WTC11 (cell line): ENCODE results near the gene SREBF2. TPM values are rescaled to one million over a fixed set of nuclear protein-coding genes. Genes with fewer than 3 reads are reported as not detected.

ENCODE experiments used
- ATAC-seq: fragments of 200-7000 bp; cut with Tn5 transposase; 2 replicates; pipeline ENCODE4 v1.10.0; 2021; ENCODE audit warnings: mild to moderate bottlenecking, moderate library complexity
- CTCF ChIA-PET: fragments of 300-600 bp; sonication (Branson Sonifier 250); formaldehyde crosslinking; loops from one replicate; lab custom pipeline; 2021; ENCODE audit warnings: antibody characterized with exemption; lab: Charles Lee
- POLR2A ChIA-PET: fragments of 350-600 bp; sonication (Branson Sonifier 250); formaldehyde crosslinking; loops from one replicate; lab custom pipeline; 2021; ENCODE audit warnings: antibody characterized with exemption; lab: Charles Lee
- DNase-seq: peaks from one replicate; pipeline ENCODE4 v3.0.0; 2021; ENCODE audit warnings: low spot score
- H3K27ac Mint-ChIP-seq: 2 replicates; pipeline ENCODE4 v1.8.0; 2021; ENCODE audit warnings: mixed read lengths
- H3K27me3 Mint-ChIP-seq: 2 replicates; pipeline ENCODE4 v1.8.0; 2021; ENCODE audit warnings: low read depth, mild to moderate bottlenecking, moderate library complexity, mixed read lengths
- H3K36me3 Mint-ChIP-seq: 2 replicates; pipeline ENCODE4 v1.8.0; 2021; ENCODE audit warnings: mixed read lengths
- H3K4me1 Mint-ChIP-seq: 2 replicates; pipeline ENCODE4 v1.8.0; 2022; ENCODE audit warnings: mixed read lengths
- H3K4me3 Mint-ChIP-seq: 2 replicates; pipeline ENCODE4 v1.8.0; 2021; ENCODE audit warnings: mild to moderate bottlenecking, moderate library complexity, mixed read lengths
- H3K9me3 Mint-ChIP-seq: 2 replicates; pipeline ENCODE4 v1.8.0; 2021; ENCODE audit warnings: mixed read lengths
- CREB1 ChIP-seq: sonication (generic); formaldehyde crosslinking; IDR thresholded peaks from 2 replicates; pipeline ENCODE4 v1.8.0; 2023; ENCODE audit warnings: mild to moderate bottlenecking, missing genetic modification reagents
- CREM ChIP-seq: sonication (generic); formaldehyde crosslinking; IDR thresholded peaks from 2 replicates; pipeline ENCODE4 v1.8.1; 2022; ENCODE audit warnings: mild to moderate bottlenecking, missing genetic modification reagents, moderate library complexity
- FOXK1 ChIP-seq: sonication (generic); formaldehyde crosslinking; IDR thresholded peaks from 2 replicates; pipeline ENCODE4 v1.8.0; 2022; ENCODE audit warnings: mild to moderate bottlenecking, moderate library complexity, missing genetic modification reagents
- GRHL2 ChIP-seq: fragments of 250-450 bp; sonication (Bioruptor Pico); IDR thresholded peaks from 2 replicates; pipeline ENCODE4 v1.8.0; 2022; ENCODE audit warnings: mild to moderate bottlenecking, moderate library complexity; ENCODE audit not compliant: insufficient replicate concordance, severe bottlenecking
- HMGA2 ChIP-seq: fragments of 250-450 bp; sonication (Bioruptor Pico); IDR thresholded peaks from 2 replicates; pipeline ENCODE4 v1.4.0; 2021; ENCODE audit warnings: mild to moderate bottlenecking, moderate library complexity
- JAZF1 ChIP-seq: fragments of 250-450 bp; sonication (Bioruptor Pico); IDR thresholded peaks from 2 replicates; pipeline ENCODE4 v1.9.0; 2021; ENCODE audit warnings: moderate library complexity, mild to moderate bottlenecking, inconsistent platforms
- MXD4 ChIP-seq: fragments of 250-450 bp; sonication (Bioruptor Pico); IDR thresholded peaks from 2 replicates; pipeline ENCODE4 v1.8.0; 2021; ENCODE audit warnings: mild to moderate bottlenecking, moderate library complexity, borderline replicate concordance
- NR3C1 ChIP-seq: sonication (generic); formaldehyde crosslinking; conservative IDR thresholded peaks from 2 replicates; pipeline ENCODE4 v1.8.1; 2023; ENCODE audit warnings: low read depth, mild to moderate bottlenecking, missing genetic modification reagents
- SMAD3 ChIP-seq: sonication (generic); formaldehyde crosslinking; IDR thresholded peaks from 2 replicates; pipeline ENCODE4 v1.8.0; 2022; ENCODE audit warnings: missing genetic modification reagents, mild to moderate bottlenecking, borderline replicate concordance
- TEAD4 ChIP-seq: sonication (generic); formaldehyde crosslinking; IDR thresholded peaks from 2 replicates; pipeline ENCODE4 v1.8.0; 2022; ENCODE audit warnings: mild to moderate bottlenecking, missing genetic modification reagents
- ZNF121 ChIP-seq: sonication (generic); formaldehyde crosslinking; IDR thresholded peaks from 2 replicates; pipeline ENCODE4 v1.8.0; 2023; ENCODE audit warnings: missing genetic modification reagents
- ZNF232 ChIP-seq: sonication (generic); formaldehyde crosslinking; IDR thresholded peaks from 2 replicates; pipeline ENCODE4 v1.8.0; 2022; ENCODE audit warnings: mild to moderate bottlenecking, missing genetic modification reagents
- ZNF396 ChIP-seq: fragments of 250-450 bp; sonication (Bioruptor Pico); IDR thresholded peaks from 2 replicates; pipeline ENCODE4 v1.8.0; 2021; ENCODE audit warnings: mild to moderate bottlenecking, moderate library complexity, borderline replicate concordance
- total RNA-seq: library from RNA; stranded (reverse); gene quantifications from 3 replicates; pipeline ENCODE4 v1.2.3, GENCODE V29; 2021
- TF ChIP-seq, protein P1 (sequence below): fragments of 250-450 bp; sonication (Bioruptor Pico); conservative IDR thresholded peaks from 2 replicates; pipeline ENCODE4 v1.9.0; 2021; ENCODE audit warnings: mild to moderate bottlenecking
- TF ChIP-seq, protein P2 (sequence below): sonication (generic); formaldehyde crosslinking; IDR thresholded peaks from 2 replicates; pipeline ENCODE4 v1.8.1; 2022; ENCODE audit warnings: low read depth, mild to moderate bottlenecking, moderate library complexity, missing genetic modification reagents, borderline replicate concordance
- TF ChIP-seq, protein P3 (sequence below): fragments of 250-450 bp; sonication (Bioruptor Pico); IDR thresholded peaks from 2 replicates; pipeline ENCODE4 v1.9.0; 2021; ENCODE audit warnings: mild to moderate bottlenecking, borderline replicate concordance

SREBF2 gene
- total RNA-seq, 1 experiment from 2014 or later = 151 TPM

DNA sequence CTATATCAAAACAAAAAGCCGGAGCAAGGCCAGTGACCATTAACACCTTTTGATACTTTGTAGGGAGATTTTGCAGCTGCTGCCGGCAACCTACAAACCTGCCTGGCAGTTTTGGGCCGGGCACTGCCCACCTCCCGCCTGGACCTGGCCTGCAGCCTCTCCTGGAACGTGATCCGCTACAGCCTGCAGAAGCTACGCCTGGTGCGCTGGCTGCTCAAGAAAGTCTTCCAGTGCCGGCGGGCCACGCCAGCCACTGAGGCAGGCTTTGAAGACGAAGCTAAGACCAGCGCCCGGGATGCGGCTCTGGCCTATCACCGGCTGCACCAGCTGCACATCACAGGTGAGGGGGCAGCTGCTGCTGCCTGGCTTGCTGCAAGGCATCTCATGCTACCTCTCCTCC is 47.7 kb downstream of the SREBF2 start:
- H3K27ac Mint-ChIP-seq = no peak overlapping the region
- DNase-seq = no peak
- TF ChIP-seq JAZF1 (CRISPR knock-in tag) (no peak), CREM (CRISPR knock-in tag) (no peak), GRHL2 (no peak)
- TF ChIP-seq, protein P1, sequence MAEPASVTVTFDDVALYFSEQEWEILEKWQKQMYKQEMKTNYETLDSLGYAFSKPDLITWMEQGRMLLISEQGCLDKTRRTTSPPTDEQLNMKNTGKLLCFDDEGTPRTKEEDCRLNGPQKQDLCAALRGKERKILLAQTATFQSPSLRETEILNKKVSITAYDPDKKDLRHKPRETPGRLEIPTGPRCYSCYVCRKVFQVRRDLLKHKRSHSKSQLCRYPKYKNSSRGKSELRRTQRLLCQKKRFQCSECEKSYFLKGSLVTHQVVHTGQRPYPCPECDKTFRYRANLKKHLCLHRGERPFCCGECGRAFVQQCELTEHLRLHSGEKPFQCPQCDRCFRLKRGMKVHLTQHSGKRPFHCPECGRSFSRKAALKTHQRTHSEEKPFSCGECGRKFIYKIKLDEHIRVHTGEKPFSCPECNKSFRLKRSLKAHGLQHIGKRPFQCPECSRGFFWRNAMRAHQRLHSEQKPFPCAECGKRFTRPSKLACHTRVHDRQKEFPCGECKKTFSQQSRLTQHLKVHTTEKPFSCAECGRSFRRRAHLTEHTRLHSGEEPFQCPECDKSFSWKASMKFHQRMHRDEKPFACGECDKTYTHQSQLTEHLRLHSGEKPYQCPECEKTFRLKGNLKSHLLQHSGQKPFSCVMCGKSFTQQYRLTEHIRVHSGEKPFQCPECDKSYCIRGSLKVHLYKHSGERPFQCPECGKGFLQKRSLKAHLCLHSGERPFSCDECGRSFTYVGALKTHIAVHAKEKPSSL (CRISPR knock-in tag) = no peak
- TF ChIP-seq, all 79 proteins: peak for 0
- no peak for ATAC-seq
- ChIA-PET CTCF (interaction anchor here (1.2 kb wide), 2 partner anchors 45 to 183 kb away, joined by 3 to 7 read pairs; no protein-coding TSS in a partner anchor), POLR2A (interaction anchor here (0.6 kb wide), 1 partner anchor 213 kb away, joined by 4 read pairs; no protein-coding TSS in a partner anchor)
- Mint-ChIP-seq H3K4me3 (no peak overlapping the region), H3K4me1 (no peaks in the 10 kb centered on the region), H3K36me3 (peaks cover 80% of the 10 kb centered on the region), H3K27me3 (no peaks in the 10 kb centered on the region), H3K9me3 (no peaks in the 10 kb centered on the region)

DNA sequence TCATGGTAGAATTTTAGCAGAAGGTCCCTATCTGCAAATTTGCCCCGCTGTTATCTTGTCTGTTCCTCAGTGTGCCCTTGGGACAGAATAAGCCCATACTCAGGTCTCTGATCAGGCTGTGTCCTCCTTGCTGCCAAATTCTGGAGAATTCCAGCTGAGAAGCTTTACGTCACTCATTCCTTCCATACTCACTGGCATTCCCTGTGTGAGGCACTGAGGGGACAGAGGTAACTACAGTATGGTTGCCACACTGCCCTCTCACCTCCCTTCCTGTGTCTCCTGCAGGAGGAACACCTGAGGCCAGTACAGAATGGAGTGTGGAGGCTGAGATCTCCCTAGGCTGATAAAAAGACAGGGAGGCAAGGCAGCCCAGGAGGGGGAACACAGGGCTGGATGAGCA is 50.5 kb downstream of the SREBF2 start:
- no peak for ATAC-seq
- no peak for TF ChIP-seq CREB1 (CRISPR knock-in tag)
- TF ChIP-seq ZNF232 (CRISPR knock-in tag) = no peak
- no peak for TF ChIP-seq ZNF121
- TF ChIP-seq JAZF1 (CRISPR knock-in tag) = no peak
- TF ChIP-seq TEAD4 (CRISPR knock-in tag) = no peak
- no peak for TF ChIP-seq CREM (CRISPR knock-in tag)
- TF ChIP-seq FOXK1 (CRISPR knock-in tag) = no peak
- TF ChIP-seq, protein P2, sequence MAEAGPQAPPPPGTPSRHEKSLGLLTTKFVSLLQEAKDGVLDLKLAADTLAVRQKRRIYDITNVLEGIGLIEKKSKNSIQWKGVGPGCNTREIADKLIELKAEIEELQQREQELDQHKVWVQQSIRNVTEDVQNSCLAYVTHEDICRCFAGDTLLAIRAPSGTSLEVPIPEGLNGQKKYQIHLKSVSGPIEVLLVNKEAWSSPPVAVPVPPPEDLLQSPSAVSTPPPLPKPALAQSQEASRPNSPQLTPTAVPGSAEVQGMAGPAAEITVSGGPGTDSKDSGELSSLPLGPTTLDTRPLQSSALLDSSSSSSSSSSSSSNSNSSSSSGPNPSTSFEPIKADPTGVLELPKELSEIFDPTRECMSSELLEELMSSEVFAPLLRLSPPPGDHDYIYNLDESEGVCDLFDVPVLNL (CRISPR knock-in tag) = no peak
- TF ChIP-seq ZNF396 (CRISPR knock-in tag) = no peak
- no peak for TF ChIP-seq MXD4 (CRISPR knock-in tag)
- TF ChIP-seq HMGA2 (CRISPR knock-in tag) = no peak
- TF ChIP-seq SMAD3 (CRISPR knock-in tag) = no peak
- no peak for TF ChIP-seq NR3C1 (CRISPR knock-in tag)
- TF ChIP-seq, protein P3, sequence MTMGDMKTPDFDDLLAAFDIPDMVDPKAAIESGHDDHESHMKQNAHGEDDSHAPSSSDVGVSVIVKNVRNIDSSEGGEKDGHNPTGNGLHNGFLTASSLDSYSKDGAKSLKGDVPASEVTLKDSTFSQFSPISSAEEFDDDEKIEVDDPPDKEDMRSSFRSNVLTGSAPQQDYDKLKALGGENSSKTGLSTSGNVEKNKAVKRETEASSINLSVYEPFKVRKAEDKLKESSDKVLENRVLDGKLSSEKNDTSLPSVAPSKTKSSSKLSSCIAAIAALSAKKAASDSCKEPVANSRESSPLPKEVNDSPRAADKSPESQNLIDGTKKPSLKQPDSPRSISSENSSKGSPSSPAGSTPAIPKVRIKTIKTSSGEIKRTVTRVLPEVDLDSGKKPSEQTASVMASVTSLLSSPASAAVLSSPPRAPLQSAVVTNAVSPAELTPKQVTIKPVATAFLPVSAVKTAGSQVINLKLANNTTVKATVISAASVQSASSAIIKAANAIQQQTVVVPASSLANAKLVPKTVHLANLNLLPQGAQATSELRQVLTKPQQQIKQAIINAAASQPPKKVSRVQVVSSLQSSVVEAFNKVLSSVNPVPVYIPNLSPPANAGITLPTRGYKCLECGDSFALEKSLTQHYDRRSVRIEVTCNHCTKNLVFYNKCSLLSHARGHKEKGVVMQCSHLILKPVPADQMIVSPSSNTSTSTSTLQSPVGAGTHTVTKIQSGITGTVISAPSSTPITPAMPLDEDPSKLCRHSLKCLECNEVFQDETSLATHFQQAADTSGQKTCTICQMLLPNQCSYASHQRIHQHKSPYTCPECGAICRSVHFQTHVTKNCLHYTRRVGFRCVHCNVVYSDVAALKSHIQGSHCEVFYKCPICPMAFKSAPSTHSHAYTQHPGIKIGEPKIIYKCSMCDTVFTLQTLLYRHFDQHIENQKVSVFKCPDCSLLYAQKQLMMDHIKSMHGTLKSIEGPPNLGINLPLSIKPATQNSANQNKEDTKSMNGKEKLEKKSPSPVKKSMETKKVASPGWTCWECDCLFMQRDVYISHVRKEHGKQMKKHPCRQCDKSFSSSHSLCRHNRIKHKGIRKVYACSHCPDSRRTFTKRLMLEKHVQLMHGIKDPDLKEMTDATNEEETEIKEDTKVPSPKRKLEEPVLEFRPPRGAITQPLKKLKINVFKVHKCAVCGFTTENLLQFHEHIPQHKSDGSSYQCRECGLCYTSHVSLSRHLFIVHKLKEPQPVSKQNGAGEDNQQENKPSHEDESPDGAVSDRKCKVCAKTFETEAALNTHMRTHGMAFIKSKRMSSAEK (CRISPR knock-in tag) = no peak
- Mint-ChIP-seq H3K9me3 (no peaks in the 10 kb centered on the region), H3K4me3 (no peak overlapping the region), H3K27ac (no peak overlapping the region), H3K36me3 (peaks cover 83% of the 10 kb centered on the region), H3K4me1 (no peaks in the 10 kb centered on the region), H3K27me3 (no peaks in the 10 kb centered on the region)
- CTCF ChIA-PET = interaction anchor here (1.0 to 1.4 kb wide), 2 partner anchors 58 to 186 kb away, joined by 3 to 4 read pairs; no protein-coding TSS in a partner anchor
- POLR2A ChIA-PET = no interaction called here
- DNase-seq = no peak
